Common myeloid progenitor, CD34-positive (primary cell): Measurements from ENCODE around the gene RBM22.

Experiments used
- CTCF ChIA-PET: fragments of 350-600 bp; sonication (Branson Sonifier 250); formaldehyde crosslinking; loops from one replicate; lab custom pipeline; 2021; ENCODE audit warnings: antibody characterized with exemption; lab: Charles Lee
- POLR2A ChIA-PET: fragments of 350-600 bp; sonication (Branson Sonifier 250); formaldehyde crosslinking; loops from one replicate; lab custom pipeline; 2021; ENCODE audit warnings: antibody characterized with exemption; lab: Charles Lee
- DNase-seq, 3 donors: peaks; one replicate each; pipeline versions ENCODE4 v3.0.0 to v3.0.0-alpha.2; 2013
- H3K27ac ChIP-seq, 2 experiments: 1 replicate in 1 of 2; 2 replicates in 1 of 2; pipeline ENCODE4 v1.7.0; 2013; ENCODE audit warnings: inconsistent platforms in 2 of 2, low read length in 2 of 2, mild to moderate bottlenecking in 2 of 2, low read depth in 1 of 2, moderate library complexity in 1 of 2; ENCODE audit not compliant: severe bottlenecking in 2 of 2, insufficient read depth in 1 of 2, poor library complexity in 1 of 2
- H3K27me3 ChIP-seq, 5 experiments: replicated peaks in 2 of 5; 1 replicate in 3 of 5; 2 replicates in 2 of 5; pipeline versions ENCODE4 v1.6.1 to v1.7.0; 2013; ENCODE audit warnings: low read length in 4 of 5, mild to moderate bottlenecking in 2 of 5, moderate library complexity in 2 of 5, inconsistent platforms in 1 of 5; ENCODE audit not compliant: insufficient read depth in 5 of 5, control insufficient read depth in 4 of 5
- H3K36me3 ChIP-seq, 4 experiments: 1 replicate in 2 of 4; 2 replicates in 2 of 4; pipeline versions ENCODE4 v1.6.1 to v1.7.0; 2013; ENCODE audit warnings: low read length in 3 of 4, control low read depth in 1 of 4, mild to moderate bottlenecking in 1 of 4; ENCODE audit not compliant: control insufficient read depth in 4 of 4, insufficient read depth in 4 of 4
- H3K4me1 ChIP-seq, 4 experiments: 1 replicate in 3 of 4; 2 replicates in 1 of 4; pipeline versions ENCODE4 v1.6.1 to v1.7.1; 2013; ENCODE audit warnings: low read length in 3 of 4, mild to moderate bottlenecking in 3 of 4, control low read depth in 1 of 4, inconsistent platforms in 1 of 4, moderate library complexity in 1 of 4; ENCODE audit not compliant: control insufficient read depth in 4 of 4, insufficient read depth in 4 of 4; ENCODE audit errors: control extremely low read depth in 1 of 4
- H3K4me3 ChIP-seq, 7 experiments: 1 replicate in 4 of 7; 2 replicates in 3 of 7; pipeline versions ENCODE4 v1.5.1 to v1.7.0; 2013; ENCODE audit warnings: mild to moderate bottlenecking in 7 of 7, low read length in 6 of 7, moderate library complexity in 6 of 7, inconsistent platforms in 2 of 7, low read depth in 2 of 7, control low read depth in 1 of 7; ENCODE audit not compliant: insufficient read depth in 4 of 7, control insufficient read depth in 1 of 7; ENCODE audit errors: extremely low read depth in 1 of 7
- H3K9me3 ChIP-seq, 5 experiments: 1 replicate in 4 of 5; 2 replicates in 1 of 5; pipeline versions ENCODE4 v1.6.1 to v1.7.1; 2013; ENCODE audit warnings: low read length in 4 of 5, mild to moderate bottlenecking in 2 of 5, inconsistent platforms in 1 of 5, low read depth in 1 of 5, moderate library complexity in 1 of 5; ENCODE audit not compliant: control insufficient read depth in 4 of 5, insufficient read depth in 2 of 5; ENCODE audit errors: control extremely low read depth in 1 of 5
- WGBS: methylation state at CpG from one replicate; pipeline ENCODE4 v1.1.5; 2013; ENCODE audit not compliant: insufficient coverage; 5-methylcytosine and 5-hydroxymethylcytosine counted together

RBM22 gene

GRCh38 chr5:150649108-150650020, 51.5 kb downstream of the RBM22 start:
- Histone ChIP-seq H3K4me1 (no peaks in the 10 kb centered on the region), H3K27ac (no peak overlapping the region), H3K36me3 (no peaks in the 10 kb centered on the region), H3K27me3 (no peaks in the 10 kb centered on the region), H3K9me3 (no peaks in the 10 kb centered on the region), H3K4me3 (no peak overlapping the region)
- ChIA-PET CTCF (interaction anchor here (0.6 to 1.6 kb wide), 5 partner anchors 9 to 89 kb away, joined by 3 to 5 read pairs (median 4); partner anchors contain the start of gene MYOZ3), POLR2A (no interaction called here)
- no peak for DNase-seq
- 97% methylated on average over 43 of the region's 46 CpGs for WGBS

DNA sequence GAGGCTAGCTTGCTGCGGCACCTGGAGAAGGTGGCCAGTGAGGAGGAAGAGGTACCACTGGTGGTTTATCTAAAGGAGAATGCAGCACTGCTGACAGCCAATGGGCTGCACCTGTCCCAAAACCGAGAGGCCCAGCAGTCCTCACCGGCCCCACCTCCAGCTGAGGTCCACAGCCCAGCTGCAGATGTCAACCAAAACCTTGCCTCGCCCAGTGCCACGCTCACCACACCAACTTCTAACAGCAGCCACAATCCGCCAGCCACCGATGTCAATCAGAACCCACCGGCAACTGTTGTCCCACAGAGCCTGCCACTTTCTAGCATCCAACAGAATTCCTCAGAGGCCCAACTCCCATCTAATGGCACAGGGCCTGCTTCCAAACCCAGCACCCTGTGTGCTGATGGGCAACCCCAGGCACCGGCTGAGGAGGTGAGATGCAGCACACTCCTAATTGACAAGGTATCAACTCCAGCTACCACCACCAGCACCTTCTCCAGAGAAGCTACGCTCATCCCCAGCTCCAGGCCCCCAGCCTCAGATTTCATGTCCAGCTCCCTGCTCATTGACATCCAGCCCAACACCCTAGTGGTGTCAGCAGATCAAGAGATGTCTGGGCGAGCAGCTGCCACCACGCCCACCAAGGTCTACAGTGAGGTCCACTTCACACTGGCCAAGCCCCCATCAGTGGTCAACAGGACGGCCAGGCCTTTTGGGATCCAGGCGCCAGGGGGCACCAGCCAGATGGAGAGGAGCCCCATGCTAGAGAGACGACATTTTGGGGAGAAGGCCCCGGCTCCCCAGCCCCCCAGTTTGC, 52.4 kb downstream of the RBM22 start:
- Histone ChIP-seq H3K27ac (no peak overlapping the region), H3K27me3 (no peaks in the 10 kb centered on the region), H3K36me3 (no peaks in the 10 kb centered on the region), H3K4me1 (no peaks in the 10 kb centered on the region), H3K9me3 (no peaks in the 10 kb centered on the region), H3K4me3 (no peak overlapping the region)
- CTCF ChIA-PET, result interaction anchor here (0.6 to 1.1 kb wide), 2 partner anchors 9 to 13 kb away, joined by 3 to 4 read pairs; partner anchors contain the start of gene MYOZ3
- 97% methylated on average over 16 of the region's 16 CpGs for whole genome bisulfite sequencing
- no peak for DNase-seq
- POLR2A ChIA-PET, result interaction anchor here (1.0 kb wide), 1 partner anchor 13 kb away, joined by 4 read pairs; the partner anchor contains the start of gene MYOZ3

DNA sequence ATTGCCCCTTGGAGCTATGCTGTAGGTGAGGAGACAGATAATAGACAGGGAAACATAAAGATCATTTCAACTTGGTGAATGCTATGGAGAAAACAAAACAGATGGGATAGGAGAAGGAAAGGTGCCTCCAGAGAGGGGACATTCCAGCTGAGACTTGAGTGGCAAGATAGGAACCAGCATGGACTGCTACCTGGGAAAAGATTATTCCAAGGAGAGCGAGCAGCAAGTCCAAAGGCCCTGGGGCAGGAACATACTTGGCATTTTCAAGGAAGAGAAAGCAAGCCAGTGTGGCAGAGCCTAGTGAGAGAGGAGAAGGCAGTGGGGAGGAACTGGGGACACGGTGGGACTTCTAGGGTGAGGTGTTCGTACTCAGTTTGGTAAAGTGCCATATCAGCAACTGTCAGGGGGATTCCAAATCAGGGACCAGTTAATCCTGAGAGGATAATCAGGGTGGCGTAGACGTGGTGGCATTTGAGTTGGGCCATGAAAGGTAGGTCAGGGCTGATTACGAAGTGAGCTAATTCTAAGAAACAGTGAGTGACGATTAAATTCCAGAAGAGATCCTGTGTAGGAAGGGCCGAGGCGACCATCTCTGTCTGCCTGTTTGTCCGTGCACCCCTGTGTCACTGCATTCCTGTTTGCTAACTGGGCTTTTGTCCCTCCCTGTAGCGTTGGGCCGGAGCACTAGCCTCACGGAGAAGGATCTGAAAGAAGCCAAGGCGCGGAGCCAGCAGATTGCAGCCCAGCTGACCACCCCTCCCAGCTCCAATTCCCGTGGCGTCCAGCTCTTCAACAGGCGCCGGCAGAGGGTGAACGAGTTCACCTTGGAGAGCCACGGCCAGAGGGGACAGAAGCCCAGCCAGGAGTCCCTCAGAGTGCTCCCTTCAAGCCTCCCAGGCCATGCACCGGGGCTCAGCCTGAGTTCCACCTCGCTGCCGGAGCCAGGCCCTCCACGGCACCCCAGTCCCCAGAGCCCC, 53.3 kb downstream of the RBM22 start:
- Histone ChIP-seq H3K4me1 (no peaks in the 10 kb centered on the region), H3K9me3 (no peaks in the 10 kb centered on the region), H3K36me3 (no peaks in the 10 kb centered on the region), H3K4me3 (no peak overlapping the region), H3K27ac (no peak overlapping the region), H3K27me3 (no peaks in the 10 kb centered on the region)
- WGBS, result 95% methylated on average over 25 of the region's 25 CpGs
- no peak for DNase-seq
- CTCF ChIA-PET, result interaction anchor here (1.1 kb wide), 1 partner anchor 10 kb away, joined by 4 read pairs; no protein-coding TSS in a partner anchor
- POLR2A ChIA-PET, result interaction anchor here (0.6 to 1.0 kb wide), 2 partner anchors 14 to 111 kb away, joined by 3 to 4 read pairs; partner anchors contain the start of genes DCTN4 and MYOZ3

DNA sequence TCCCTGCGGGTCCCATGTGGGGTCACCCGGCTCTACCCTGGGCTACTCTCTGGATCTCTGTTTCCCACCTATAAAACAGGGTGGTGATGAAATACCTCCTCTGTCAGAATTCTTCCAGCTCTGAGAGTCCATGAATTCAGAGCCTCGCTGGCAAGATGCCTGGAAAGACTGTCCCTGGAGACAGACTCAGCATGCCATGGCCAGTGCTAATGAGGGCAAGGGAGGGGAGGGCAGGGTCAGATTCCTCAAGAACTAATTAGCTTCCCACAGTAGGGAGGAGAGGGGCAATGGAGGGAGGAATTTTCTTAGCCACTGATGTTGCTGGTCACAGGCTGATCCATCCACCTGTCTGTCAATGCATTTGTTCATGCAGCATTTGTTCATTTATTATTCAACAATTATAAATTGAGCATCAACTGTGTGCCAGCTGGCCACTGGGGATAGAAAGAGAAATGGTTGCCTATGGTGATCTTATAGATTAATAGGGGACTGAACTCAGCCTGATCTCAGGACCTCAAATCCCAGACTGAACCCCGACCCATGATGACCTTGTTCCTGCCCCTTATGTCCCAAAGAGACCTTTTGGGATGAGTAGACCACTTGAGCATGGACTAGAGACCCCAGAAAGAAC, 55.7 kb downstream of the RBM22 start:
- H3K4me3 ChIP-seq, result no peak overlapping the region
- no peak for DNase-seq
- ChIA-PET POLR2A (no interaction called here), CTCF (interaction anchor here (1.2 to 1.3 kb wide), 2 partner anchors 9 kb away, joined by 3 to 7 read pairs; no protein-coding TSS in a partner anchor)
- H3K27me3 ChIP-seq, result no peaks in the 10 kb centered on the region
- no peaks in the 10 kb centered on the region for H3K9me3 ChIP-seq
- H3K4me1 ChIP-seq, result peaks cover 0 to 4% (median 0%) of the 10 kb centered on the region in 4 experiments
- H3K27ac ChIP-seq, result no peak overlapping the region
- WGBS, result 93% methylated on average over 3 of the region's 4 CpGs
- no peaks in the 10 kb centered on the region for H3K36me3 ChIP-seq

- no peak overlapping the region for H3K4me3 ChIP-seq
- H3K9me3 ChIP-seq, result no peaks in the 10 kb centered on the region
- H3K27ac ChIP-seq, result no peak overlapping the region
- POLR2A ChIA-PET, result no interaction called here
- no peaks in the 10 kb centered on the region for H3K27me3 ChIP-seq
- peaks cover 0 to 4% (median 0%) of the 10 kb centered on the region in 4 experiments for H3K4me1 ChIP-seq
- H3K36me3 ChIP-seq, result no peaks in the 10 kb centered on the region
- WGBS, result 78% methylated on average over 2 of the region's 2 CpGs
- CTCF ChIA-PET, result interaction anchor here (1.3 kb wide), 1 partner anchor 9 kb away, joined by 7 read pairs; no protein-coding TSS in a partner anchor
- DNase-seq, result no peak
These were observed 56.3 kb downstream of the RBM22 start for GRCh38 chr5:150644514-150644913.

GRCh38 chr5:150644058-150644457, 56.8 kb downstream of the RBM22 start:
- H3K27me3 ChIP-seq, result no peaks in the 10 kb centered on the region
- POLR2A ChIA-PET, result no interaction called here
- no peaks in the 10 kb centered on the region for H3K36me3 ChIP-seq
- H3K27ac ChIP-seq, result no peak overlapping the region
- H3K4me1 ChIP-seq, result peaks cover 0 to 4% (median 0%) of the 10 kb centered on the region in 4 experiments
- CTCF ChIA-PET, result interaction anchor here (1.3 kb wide), 1 partner anchor 10 kb away, joined by 7 read pairs; no protein-coding TSS in a partner anchor
- WGBS, result 95% methylated on average over 5 of the region's 5 CpGs
- no peak for DNase-seq
- no peaks in the 10 kb centered on the region for H3K9me3 ChIP-seq
- H3K4me3 ChIP-seq, result no peak overlapping the region
